Hepatocyte (in vitro differentiated cells): ENCODE data around the gene BRIP1. TPM values are rescaled to one million over a fixed set of nuclear protein-coding genes. Genes with fewer than 3 reads are reported as not detected.

Experiments used
- DNase-seq: peaks from one replicate; pipeline ENCODE4 v3.0.0-alpha.2; 2016; ENCODE audit warnings: low spot score
- H2AFZ ChIP-seq: fragments of 200-600 bp; sonication (generic); 2 replicates; pipeline ENCODE4 v1.6.0; 2016; ENCODE audit warnings: antibody characterized with exemption, mild to moderate bottlenecking
- H3K27ac ChIP-seq: fragments of 200-600 bp; sonication (generic); 2 replicates; pipeline ENCODE4 v1.5.1; 2016; ENCODE audit warnings: mild to moderate bottlenecking
- H3K27me3 ChIP-seq: fragments of 200-600 bp; sonication (generic); 2 replicates; pipeline ENCODE4 v1.6.1; 2016
- H3K36me3 ChIP-seq: fragments of 200-600 bp; sonication (generic); replicated peaks from 2 replicates; pipeline ENCODE4 v1.5.1; 2016; ENCODE audit warnings: low read depth; ENCODE audit not compliant: insufficient read depth
- H3K4me1 ChIP-seq: fragments of 200-600 bp; sonication (generic); 2 replicates; pipeline ENCODE4 v1.5.1; 2016; ENCODE audit warnings: mild to moderate bottlenecking, moderate library complexity; ENCODE audit not compliant: insufficient read depth
- H3K4me2 ChIP-seq: fragments of 200-600 bp; sonication (generic); 2 replicates; pipeline ENCODE4 v1.6.0; 2016
- H3K4me3 ChIP-seq: fragments of 200-600 bp; sonication (generic); 2 replicates; pipeline ENCODE4 v1.5.1; 2016; ENCODE audit warnings: mild to moderate bottlenecking
- H3K79me2 ChIP-seq: fragments of 200-600 bp; sonication (generic); 2 replicates; pipeline ENCODE4 v1.6.0; 2017; ENCODE audit warnings: mild to moderate bottlenecking
- H3K9me2 ChIP-seq: fragments of 200-600 bp; sonication (generic); replicated peaks from 2 replicates; pipeline ENCODE4 v1.6.0; 2017; ENCODE audit warnings: mild to moderate bottlenecking; ENCODE audit not compliant: insufficient read depth
- H3K9me3 ChIP-seq: fragments of 200-600 bp; sonication (generic); 2 replicates; pipeline ENCODE4 v1.5.1; 2016; ENCODE audit warnings: low read depth, mild to moderate bottlenecking
- H4K20me1 ChIP-seq: fragments of 200-600 bp; sonication (generic); 2 replicates; pipeline ENCODE4 v1.6.0; 2016; ENCODE audit warnings: mild to moderate bottlenecking; ENCODE audit not compliant: insufficient read depth, poor library complexity, severe bottlenecking
- EZH2 ChIP-seq: fragments of 200-600 bp; sonication (generic); IDR thresholded peaks from 2 replicates; pipeline ENCODE4 v1.6.1; 2016; ENCODE audit warnings: antibody characterized with exemption, mild to moderate bottlenecking, borderline replicate concordance
- EZH2phosphoT487 ChIP-seq: fragments of 200-600 bp; sonication (generic); IDR thresholded peaks from one replicate; pipeline ENCODE4 v1.6.1; 2018; ENCODE audit warnings: antibody characterized with exemption, mild to moderate bottlenecking, low read depth, moderate library complexity; ENCODE audit not compliant: unreplicated experiment, severe bottlenecking
- WGBS: methylation state at CpG from one replicate; pipeline ENCODE4 v1.1.6; 2016; ENCODE audit warnings: low lambda C conversion rate; ENCODE audit errors: missing lambda C conversion rate; 5-methylcytosine and 5-hydroxymethylcytosine counted together
- polyA plus RNA-seq: library from polyadenylated mRNA; unstranded; fragments of >200 nt; fragmentation: Nextera tagmentation; extraction: Ambion mirVana; gene quantifications from 2 replicates; pipeline ENCODE4 v1.2.1, GENCODE V29; 2016
- total RNA-seq: library from RNA; depleted of rRNA; stranded (reverse); fragments of >200 nt; gene quantifications from 2 replicates; pipeline ENCODE4 v1.2.3, GENCODE V29; 2014
- TF ChIP-seq, protein P1 (sequence below): fragments of 200-600 bp; sonication (generic); IDR thresholded peaks from 2 replicates; pipeline ENCODE4 v1.5.1; 2016; ENCODE audit warnings: antibody characterized with exemption, mild to moderate bottlenecking; ENCODE audit not compliant: poor library complexity

The BRIP1 gene
- total and polyA plus RNA-seq, 2 experiments from 2014 or later, result 0.50 to 4.0 TPM

DNA sequence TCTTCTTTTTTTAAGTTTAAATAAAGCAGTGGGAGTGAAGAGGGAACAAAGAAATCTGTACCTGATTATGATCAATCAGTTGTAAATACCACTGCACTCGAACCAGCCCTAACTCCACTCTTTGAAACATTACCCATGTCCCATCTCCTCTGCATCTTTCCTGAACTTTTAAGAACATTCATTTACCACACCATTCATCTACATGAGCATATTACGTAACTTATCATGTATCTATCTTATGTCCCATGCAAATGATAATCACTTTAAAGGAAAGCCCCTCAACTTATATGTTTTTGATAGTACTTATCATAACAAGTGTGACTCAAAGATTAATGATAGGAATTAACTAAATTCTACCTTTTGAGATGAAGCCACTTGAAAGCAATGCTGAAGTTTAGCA, 10.7 kb upstream of the BRIP1 start:
- H3K4me1 ChIP-seq, result no peaks in the 10 kb centered on the region
- WGBS, result 79% methylated on average over 2 of the region's 2 CpGs
- H2AFZ ChIP-seq, result no peak overlapping the region
- no peak for DNase-seq
- no peak overlapping the region for H3K4me2 ChIP-seq
- H3K27ac ChIP-seq, result no peak overlapping the region
- H3K9me3 ChIP-seq, result no peaks in the 10 kb centered on the region
- no peak overlapping the region for H3K4me3 ChIP-seq
- no peaks in the 10 kb centered on the region for H3K27me3 ChIP-seq
- H3K9me2 ChIP-seq, result no peaks in the 10 kb centered on the region
- TF ChIP-seq EZH2phosphoT487 (no peak), EZH2 (no peak)
- TF ChIP-seq, protein P1, sequence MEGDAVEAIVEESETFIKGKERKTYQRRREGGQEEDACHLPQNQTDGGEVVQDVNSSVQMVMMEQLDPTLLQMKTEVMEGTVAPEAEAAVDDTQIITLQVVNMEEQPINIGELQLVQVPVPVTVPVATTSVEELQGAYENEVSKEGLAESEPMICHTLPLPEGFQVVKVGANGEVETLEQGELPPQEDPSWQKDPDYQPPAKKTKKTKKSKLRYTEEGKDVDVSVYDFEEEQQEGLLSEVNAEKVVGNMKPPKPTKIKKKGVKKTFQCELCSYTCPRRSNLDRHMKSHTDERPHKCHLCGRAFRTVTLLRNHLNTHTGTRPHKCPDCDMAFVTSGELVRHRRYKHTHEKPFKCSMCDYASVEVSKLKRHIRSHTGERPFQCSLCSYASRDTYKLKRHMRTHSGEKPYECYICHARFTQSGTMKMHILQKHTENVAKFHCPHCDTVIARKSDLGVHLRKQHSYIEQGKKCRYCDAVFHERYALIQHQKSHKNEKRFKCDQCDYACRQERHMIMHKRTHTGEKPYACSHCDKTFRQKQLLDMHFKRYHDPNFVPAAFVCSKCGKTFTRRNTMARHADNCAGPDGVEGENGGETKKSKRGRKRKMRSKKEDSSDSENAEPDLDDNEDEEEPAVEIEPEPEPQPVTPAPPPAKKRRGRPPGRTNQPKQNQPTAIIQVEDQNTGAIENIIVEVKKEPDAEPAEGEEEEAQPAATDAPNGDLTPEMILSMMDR, result no peak
- no peaks in the 10 kb centered on the region for H4K20me1 ChIP-seq
- H3K79me2 ChIP-seq, result no peaks in the 10 kb centered on the region
- H3K36me3 ChIP-seq, result no peaks in the 10 kb centered on the region

DNA sequence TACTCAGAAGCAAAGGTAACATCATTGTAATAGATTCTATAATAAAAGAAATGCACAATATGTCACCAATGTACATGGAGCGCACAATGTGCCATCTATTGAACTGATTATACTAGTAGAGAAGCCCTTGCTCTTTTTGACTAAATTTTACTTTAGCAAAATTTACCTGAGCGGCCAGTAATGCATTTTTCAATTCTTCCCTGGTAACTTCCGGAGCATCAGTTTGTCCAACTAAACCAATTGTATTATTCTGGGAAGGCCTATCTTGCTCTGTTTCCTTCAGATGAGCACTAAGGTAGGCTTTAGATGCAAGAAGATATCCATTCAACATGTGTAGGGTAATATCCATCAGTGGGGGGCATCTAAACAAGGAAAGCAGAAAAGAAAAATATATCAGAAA, 8.8 kb upstream of the BRIP1 start:
- Histone ChIP-seq H3K4me1 (no peaks in the 10 kb centered on the region), H3K9me2 (no peaks in the 10 kb centered on the region), H2AFZ (no peak overlapping the region), H3K27me3 (no peaks in the 10 kb centered on the region), H3K4me2 (no peak overlapping the region), H3K27ac (no peak overlapping the region), H3K36me3 (no peaks in the 10 kb centered on the region), H4K20me1 (no peaks in the 10 kb centered on the region), H3K9me3 (no peaks in the 10 kb centered on the region), H3K79me2 (no peaks in the 10 kb centered on the region), H3K4me3 (no peak overlapping the region)
- 98% methylated on average over 3 of the region's 3 CpGs for WGBS
- TF ChIP-seq, protein P1, result no peak
- no peak for DNase-seq

DNA sequence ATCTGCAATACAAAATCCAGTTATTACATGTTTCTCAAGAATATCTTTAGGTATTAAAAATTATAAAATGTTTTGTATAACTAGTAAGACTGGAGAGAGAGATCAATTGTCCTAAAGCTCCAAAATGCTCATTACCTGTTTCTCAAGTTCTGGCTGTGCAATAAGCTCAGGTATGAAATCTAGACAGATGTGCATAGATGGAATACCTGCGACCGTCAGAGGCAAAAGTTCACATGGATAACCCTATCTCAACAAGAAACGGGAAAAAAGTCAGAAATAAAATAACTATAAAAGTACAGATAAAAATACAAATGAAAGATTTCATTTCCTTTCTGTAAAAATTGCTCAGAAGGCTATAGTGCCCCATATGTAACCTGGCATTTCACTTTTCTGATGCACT, 5.8 kb upstream of the BRIP1 start:
- H3K27me3 ChIP-seq, result no peaks in the 10 kb centered on the region
- no peaks in the 10 kb centered on the region for H3K36me3 ChIP-seq
- H3K4me1 ChIP-seq, result no peaks in the 10 kb centered on the region
- no peak for DNase-seq
- WGBS, result 95% methylated on average over 3 of the region's 3 CpGs
- H3K9me3 ChIP-seq, result no peaks in the 10 kb centered on the region
- H2AFZ ChIP-seq, result no peak overlapping the region
- H3K9me2 ChIP-seq, result no peaks in the 10 kb centered on the region
- H3K4me2 ChIP-seq, result no peak overlapping the region
- H3K79me2 ChIP-seq, result no peaks in the 10 kb centered on the region
- no peak overlapping the region for H3K27ac ChIP-seq
- TF ChIP-seq EZH2phosphoT487, result no peak
- TF ChIP-seq EZH2, result no peak
- TF ChIP-seq, protein P1, result no peak
- H3K4me3 ChIP-seq, result no peak overlapping the region
- H4K20me1 ChIP-seq, result no peaks in the 10 kb centered on the region

DNA sequence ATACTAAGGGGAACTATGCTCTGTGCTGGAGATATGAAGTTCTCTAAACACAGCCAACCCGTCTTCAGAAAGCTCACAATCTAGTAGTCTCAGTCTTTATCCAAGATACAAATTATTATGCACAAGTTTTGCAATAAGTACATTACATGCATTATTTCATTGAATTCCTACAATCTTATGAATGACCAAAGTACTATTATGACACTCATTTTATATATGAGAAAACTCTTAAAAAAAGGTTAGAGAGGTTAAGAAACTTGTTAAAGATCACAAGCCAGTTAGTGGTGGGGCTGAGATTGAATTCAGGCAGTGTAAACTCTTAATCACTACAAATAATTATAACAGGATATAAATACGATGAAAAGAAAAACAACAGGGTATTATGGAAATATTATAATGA, 4.7 kb upstream of the BRIP1 start:
- TF ChIP-seq EZH2 (no peak), EZH2phosphoT487 (no peak)
- TF ChIP-seq, protein P1, result no peak
- Histone ChIP-seq H3K9me3 (no peaks in the 10 kb centered on the region), H3K36me3 (no peaks in the 10 kb centered on the region), H3K27me3 (no peaks in the 10 kb centered on the region), H3K4me3 (no peak overlapping the region), H3K79me2 (no peaks in the 10 kb centered on the region), H4K20me1 (no peaks in the 10 kb centered on the region), H3K27ac (no peak overlapping the region), H3K4me1 (no peaks in the 10 kb centered on the region), H2AFZ (no peak overlapping the region), H3K4me2 (no peak overlapping the region), H3K9me2 (no peaks in the 10 kb centered on the region)
- WGBS, result 94% methylated on average over 2 of the region's 2 CpGs
- DNase-seq, result no peak
